Neural cell (in vitro differentiated cells): ENCODE data around the gene PXK. TPM values are rescaled to one million over a fixed set of nuclear protein-coding genes. Genes with fewer than 3 reads are reported as not detected.

Experiments
- H2AFZ ChIP-seq: fragments of 200-600, 300-800 bp; sonication (generic), shearing (Covaris generic); 2 replicates; pipeline ENCODE4 v1.6.0; 2014; ENCODE audit warnings: low read depth, mild to moderate bottlenecking, antibody characterized with exemption, low read length, moderate library complexity
- H3F3A ChIP-seq: fragments of 200-600 bp; shearing (Covaris generic); 2 replicates; pipeline ENCODE4 v1.6.1; 2016; ENCODE audit warnings: mild to moderate bottlenecking, moderate library complexity, mixed read lengths, antibody characterized with exemption, low read length; ENCODE audit not compliant: insufficient read depth, poor library complexity, severe bottlenecking
- H3K27ac ChIP-seq: fragments of 200-600, 300-800 bp; sonication (generic), shearing (Covaris generic); 2 replicates; pipeline ENCODE4 v1.5.1; 2014; ENCODE audit warnings: mild to moderate bottlenecking, low read length, moderate library complexity
- H3K27me3 ChIP-seq: fragments of 300-800, 200-600 bp; sonication (generic), shearing (Covaris generic); 2 replicates; pipeline ENCODE4 v1.6.0; 2014; ENCODE audit warnings: mild to moderate bottlenecking, low read depth, low read length, moderate library complexity; ENCODE audit not compliant: insufficient read depth
- H3K36me3 ChIP-seq: fragments of 300-800, 200-600 bp; sonication (generic), shearing (Covaris generic); 2 replicates; pipeline ENCODE4 v1.5.1; 2014; ENCODE audit warnings: mild to moderate bottlenecking, antibody characterized with exemption, low read length, moderate library complexity; ENCODE audit not compliant: insufficient read depth
- H3K4me2 ChIP-seq: fragments of 300-800, 200-600 bp; sonication (generic), shearing (Covaris generic); 2 replicates; pipeline ENCODE4 v1.6.0; 2014; ENCODE audit warnings: mild to moderate bottlenecking, low read length
- H3K4me3 ChIP-seq: fragments of 300-800, 200-600 bp; sonication (generic), shearing (Covaris generic); 2 replicates; pipeline ENCODE4 v1.5.1; 2014; ENCODE audit warnings: mild to moderate bottlenecking, low read length, moderate library complexity
- H3K79me2 ChIP-seq: fragments of 200-600 bp; shearing (Covaris generic); replicated peaks from 2 replicates; pipeline ENCODE4 v1.6.0; 2014; ENCODE audit warnings: mild to moderate bottlenecking, low read length, moderate library complexity; ENCODE audit not compliant: insufficient read depth
- H3K9ac ChIP-seq: fragments of 300-800, 200-600 bp; sonication (generic), shearing (Covaris generic); 2 replicates; pipeline ENCODE4 v1.6.1; 2016; ENCODE audit warnings: mild to moderate bottlenecking, low read length, mixed read lengths
- H3K9me2 ChIP-seq: fragments of 200-600 bp; shearing (Covaris generic); 2 replicates; pipeline ENCODE4 v1.6.1; 2016; ENCODE audit warnings: mild to moderate bottlenecking, low read length, mixed read lengths; ENCODE audit not compliant: insufficient read depth
- H3K9me3 ChIP-seq: fragments of 200-600, 300-800 bp; sonication (generic), shearing (Covaris generic); 2 replicates; pipeline ENCODE4 v1.6.1; 2016; ENCODE audit warnings: mild to moderate bottlenecking, mixed run types, low read length, moderate library complexity, mixed read lengths
- H4K20me1 ChIP-seq: fragments of 200-600 bp; shearing (Covaris generic); 2 replicates; pipeline ENCODE4 v1.6.1; 2016; ENCODE audit warnings: mild to moderate bottlenecking, mixed run types; ENCODE audit not compliant: insufficient read depth
- CTCF ChIP-seq: fragments of 450-650 bp; IDR thresholded peaks from 2 replicates; pipeline ENCODE4 v1.5.1; 2014; ENCODE audit warnings: antibody characterized with exemption, mild to moderate bottlenecking, moderate library complexity; ENCODE audit not compliant: poor library complexity, severe bottlenecking
- EP300 ChIP-seq: fragments of 450-650 bp; conservative IDR thresholded peaks from 2 replicates; pipeline ENCODE4 v1.6.1; 2014; ENCODE audit warnings: antibody characterized with exemption, mild to moderate bottlenecking, moderate library complexity; ENCODE audit not compliant: poor library complexity, severe bottlenecking
- EZH2 ChIP-seq: fragments of 200-600, 300-800 bp; shearing (Covaris generic), sonication (generic); IDR thresholded peaks from 2 replicates; pipeline ENCODE4 v1.6.1; 2014; ENCODE audit warnings: antibody characterized with exemption, low read length, borderline replicate concordance, mild to moderate bottlenecking; ENCODE audit not compliant: insufficient read depth, poor library complexity, severe bottlenecking
- MXI1 ChIP-seq: fragments of 450-650 bp; conservative IDR thresholded peaks from 2 replicates; pipeline ENCODE4 v1.6.1; 2014; ENCODE audit warnings: antibody characterized with exemption, mild to moderate bottlenecking; ENCODE audit not compliant: poor library complexity, severe bottlenecking
- POLR2AphosphoS5 ChIP-seq: IDR thresholded peaks from 2 replicates; pipeline ENCODE4 v1.6.1; 2012
- RAD21 ChIP-seq: fragments of 450-650 bp; conservative IDR thresholded peaks from 2 replicates; pipeline ENCODE4 v1.6.1; 2014; ENCODE audit warnings: antibody characterized with exemption, mild to moderate bottlenecking, moderate library complexity
- REST ChIP-seq: IDR thresholded peaks from 2 replicates; pipeline ENCODE4 v1.6.1; 2012; ENCODE audit warnings: borderline replicate concordance
- SMC3 ChIP-seq: fragments of 450-650 bp; conservative IDR thresholded peaks from 2 replicates; pipeline ENCODE4 v1.6.1; 2014; ENCODE audit warnings: antibody characterized with exemption, mild to moderate bottlenecking, moderate library complexity; ENCODE audit not compliant: poor library complexity
- TAF1 ChIP-seq: IDR thresholded peaks from 2 replicates; pipeline ENCODE4 v1.6.1; 2012; ENCODE audit warnings: low read depth
- polyA plus RNA-seq: library from polyadenylated mRNA; depleted of rRNA; stranded (reverse); fragments of >200 nt; gene quantifications from 2 replicates; pipeline ENCODE4 v1.2.3, GENCODE V29; 2014

PXK gene
- polyA plus RNA-seq, 1 donor from 2014 or later: 37.7 TPM

GRCh38 chr3:58366699-58367098, 34.0 kb downstream of the PXK start:
- Histone ChIP-seq H3K36me3 (no peaks in the 10 kb centered on the region), H4K20me1 (no peaks in the 10 kb centered on the region), H3K27me3 (no peaks in the 10 kb centered on the region), H3K27ac (no peak overlapping the region), H3K9ac (no peak overlapping the region), H3K9me2 (no peaks in the 10 kb centered on the region), H2AFZ (no peak overlapping the region), H3K79me2 (no peaks in the 10 kb centered on the region), H3F3A (no peaks in the 10 kb centered on the region), H3K9me3 (no peaks in the 10 kb centered on the region), H3K4me3 (no peak overlapping the region), H3K4me2 (no peak overlapping the region)
- TF ChIP-seq EZH2 (no peak), SMC3 (no peak), MXI1 (no peak), TAF1 (no peak), CTCF (no peak), EP300 (no peak), REST (no peak), POLR2AphosphoS5 (no peak), RAD21 (no peak)

- Histone ChIP-seq H3K4me2 (no peak overlapping the region), H2AFZ (no peak overlapping the region), H3K9me2 (no peaks in the 10 kb centered on the region), H3K79me2 (no peaks in the 10 kb centered on the region), H3K27me3 (no peaks in the 10 kb centered on the region), H3K36me3 (no peaks in the 10 kb centered on the region), H3K9me3 (no peaks in the 10 kb centered on the region), H3K4me3 (no peak overlapping the region), H3K9ac (no peak overlapping the region), H4K20me1 (no peaks in the 10 kb centered on the region), H3K27ac (no peak overlapping the region), H3F3A (no peaks in the 10 kb centered on the region)
- TF ChIP-seq RAD21 (no peak), POLR2AphosphoS5 (no peak)
Measured at GRCh38 chr3:58369038-58369437, 36.3 kb downstream of the PXK start.

GRCh38 chr3:58369876-58370275, 37.2 kb downstream of the PXK start:
- Histone ChIP-seq H3K4me2 (no peak overlapping the region), H2AFZ (no peak overlapping the region), H4K20me1 (no peaks in the 10 kb centered on the region), H3K4me3 (no peak overlapping the region), H3K79me2 (no peaks in the 10 kb centered on the region), H3K9me3 (no peaks in the 10 kb centered on the region), H3F3A (no peaks in the 10 kb centered on the region), H3K27ac (no peak overlapping the region), H3K27me3 (no peaks in the 10 kb centered on the region), H3K9ac (no peak overlapping the region), H3K9me2 (no peaks in the 10 kb centered on the region), H3K36me3 (no peaks in the 10 kb centered on the region)
- no peak for TF ChIP-seq RAD21
- no peak for TF ChIP-seq EZH2
- no peak for TF ChIP-seq REST
- no peak for TF ChIP-seq MXI1
- TF ChIP-seq POLR2AphosphoS5: no peak
- no peak for TF ChIP-seq TAF1
- TF ChIP-seq SMC3: no peak
- TF ChIP-seq CTCF: no peak
- no peak for TF ChIP-seq EP300
